ENCODE measurements around the gene TGFBR2. TPM values are rescaled to one million over a fixed set of nuclear protein-coding genes. Genes with fewer than 3 reads are reported as not detected.

TGFBR2 gene
- polyA plus RNA-seq, 3 donors = 122 to 137 (median 125) TPM

GRCh38 chr3:30633718-30634117, 27.3 kb downstream of the TGFBR2 start:
- no peak for DNase-seq (ENCODE audit: low read depth in 3 of 3, low spot score in 2 of 3)

GRCh38 chr3:30634761-30635735, 28.6 kb downstream of the TGFBR2 start:
- DNase-seq (ENCODE audit: low read depth in 3 of 3, low spot score in 2 of 3) = no peak

- DNase-seq (ENCODE audit: low read depth in 3 of 3, low spot score in 2 of 3) = no peak
Measured at GRCh38 chr3:30637310-30638219, 31.2 kb downstream of the TGFBR2 start.

- DNase-seq (ENCODE audit: low read depth in 3 of 3, low spot score in 2 of 3) = no peak
Measured at GRCh38 chr3:30638685-30639412, 32.4 kb downstream of the TGFBR2 start.

- no peak for DNase-seq (ENCODE audit: low read depth in 3 of 3, low spot score in 2 of 3)
Measured at GRCh38 chr3:30639937-30640336, 33.5 kb downstream of the TGFBR2 start.

- DNase-seq (ENCODE audit: low read depth in 3 of 3, low spot score in 2 of 3) = no peak
Measured at GRCh38 chr3:30640851-30641250, 34.5 kb downstream of the TGFBR2 start.

GRCh38 chr3:30641416-30642251, 35.2 kb downstream of the TGFBR2 start:
- no peak for DNase-seq (ENCODE audit: low read depth in 3 of 3, low spot score in 2 of 3)

GRCh38 chr3:30642849-30643361, 36.5 kb downstream of the TGFBR2 start:
- no peak for DNase-seq (ENCODE audit: low read depth in 3 of 3, low spot score in 2 of 3)

- no peak for DNase-seq (ENCODE audit: low read depth in 3 of 3, low spot score in 2 of 3)
Measured at GRCh38 chr3:30643763-30644462, 37.5 kb downstream of the TGFBR2 start.

GRCh38 chr3:30644615-30645014, 38.2 kb downstream of the TGFBR2 start:
- DNase-seq (ENCODE audit: low read depth in 3 of 3, low spot score in 2 of 3) = no peak

- no peak for DNase-seq (ENCODE audit: low read depth in 3 of 3, low spot score in 2 of 3)
Measured at GRCh38 chr3:30645077-30645476, 38.7 kb downstream of the TGFBR2 start.

- no peak for DNase-seq (ENCODE audit: low read depth in 3 of 3, low spot score in 2 of 3)
Measured at GRCh38 chr3:30646181-30646876, 39.9 kb downstream of the TGFBR2 start.

- no peak for DNase-seq (ENCODE audit: low read depth in 3 of 3, low spot score in 2 of 3)
Measured at GRCh38 chr3:30646961-30647752, 40.8 kb downstream of the TGFBR2 start.

- DNase-seq (ENCODE audit: low read depth in 3 of 3, low spot score in 2 of 3) = no peak
Measured at GRCh38 chr3:30648670-30649357, 42.4 kb downstream of the TGFBR2 start.

GRCh38 chr3:30649572-30650318, 43.3 kb downstream of the TGFBR2 start:
- DNase-seq (ENCODE audit: low read depth in 3 of 3, low spot score in 2 of 3) = no peak

- DNase-seq (ENCODE audit: low read depth in 3 of 3, low spot score in 2 of 3) = no peak
Measured at GRCh38 chr3:30650348-30650995, 44.1 kb downstream of the TGFBR2 start.
